Mammary epithelial cell (primary cell): ENCODE results near the gene PARVB.

Source experiments
- CTCF ChIP-seq, 2 donors: IDR thresholded peaks in 1 of 2; conservative IDR thresholded peaks in 1 of 2; 2 replicates each; pipeline ENCODE4 v1.5.1; 2011 to 2012; ENCODE audit warnings: inconsistent platforms in 2 of 2, low read length in 2 of 2, mild to moderate bottlenecking in 2 of 2, control low read depth in 1 of 2, low read depth in 1 of 2; ENCODE audit not compliant: insufficient read depth in 1 of 2; ENCODE audit errors: extremely low read depth in 1 of 2
- EZH2 ChIP-seq: IDR thresholded peaks from 2 replicates; pipeline ENCODE4 v1.6.1; 2012; ENCODE audit warnings: low read length, inconsistent platforms, borderline replicate concordance

- TF ChIP-seq EZH2 = no peak
- no peak for TF ChIP-seq CTCF (conservative IDR thresholded peaks at IDR 0.05 in 1 of 2, IDR thresholded peaks at IDR 0.05 in 1 of 2; ENCODE audit: extremely low read depth in 1 of 2, insufficient read depth in 1 of 2, low read depth in 1 of 2, low read length in 2 of 2)
Observed at GRCh38 chr22:44179989-44180705, 156.0 kb downstream of the PARVB start.
